Adrenal gland (tissue), 12 donors: ENCODE results near the gene KCNIP3. TPM values are rescaled to one million over a fixed set of nuclear protein-coding genes. Genes with fewer than 3 reads are reported as not detected.

Experiments used
- DNase-seq, 7 donors: peaks; one replicate each; pipeline ENCODE4 v3.0.0-alpha.2; 2019 to 2020
- H3K27ac ChIP-seq, 5 donors: fragments of 200-600 bp; sonication (generic) in 4 of 5; 1 replicate in 3 of 5; 2 replicates in 2 of 5; pipeline versions ENCODE4 v1.5.1 to v1.8.0; 2016 to 2020; ENCODE audit warnings: mild to moderate bottlenecking in 1 of 5
- H3K27me3 ChIP-seq: fragments of 200-600 bp; 2 replicates; pipeline ENCODE4 v1.8.0; 2021
- H3K36me3 ChIP-seq, 2 donors: fragments of 200-600 bp; replicated peaks in 1 of 2; 1 replicate in 1 of 2; 2 replicates in 1 of 2; pipeline versions ENCODE4 v1.5.1 to v1.8.0; 2018 to 2022
- H3K4me1 ChIP-seq, 2 donors: fragments of 200-600 bp; replicated peaks in 1 of 2; 1 replicate in 1 of 2; 2 replicates in 1 of 2; pipeline versions ENCODE4 v1.5.1 to v1.8.0; 2018 to 2021
- H3K4me3 ChIP-seq, 4 donors: fragments of 200-600 bp; sonication (generic) in 3 of 4; one replicate each; pipeline ENCODE4 v1.5.1; 2016 to 2018
- H3K9me3 ChIP-seq, 3 donors: fragments of 200-600 bp; sonication (generic) in 1 of 3; replicated peaks in 1 of 3; 1 replicate in 2 of 3; 2 replicates in 1 of 3; pipeline versions ENCODE4 v1.5.1 to v1.8.0; 2016 to 2021
- POLR2A ChIP-seq, 2 donors: fragments of 450-650 bp; IDR thresholded peaks; one replicate each; pipeline ENCODE4 v1.6.1; 2017; ENCODE audit warnings: antibody characterized with exemption in 2 of 2, mild to moderate bottlenecking in 2 of 2, moderate library complexity in 1 of 2
- WGBS, 4 donors: extraction: QIAGEN DNeasy Blood & Tissue Kit in 2 of 4; methylation state at CpG; one replicate each; pipeline versions ENCODE4 v1.1.5 to v1.1.7; 2013 to 2017; 5-methylcytosine and 5-hydroxymethylcytosine counted together
- intact Hi-C, 2 donors: fragments of 100-400 bp; cut with DNase I; formaldehyde crosslinking; loops; one replicate each; pipeline versions ENCODE4 v1.14.1 to v1.15.0; 2022 to 2023
- polyA plus RNA-seq, 3 donors: library from polyadenylated mRNA; stranded (reverse); fragments of 200-250 nt in 2 of 3; fragments of 350-450 nt in 1 of 3; fragmentation: Illumina TruSeq in 1 of 3; extraction: RNeasy Lipid Tissue Mini Kit (QIAGEN cat#74804) in 1 of 3; gene quantifications; one replicate each; pipeline ENCODE4 v1.2.3, GENCODE V29; 2013 to 2014
- total RNA-seq, 9 donors: library from RNA; depleted of rRNA in 4 of 9; stranded (reverse); fragments of >200 nt in 4 of 9; fragments of 120-200 nt in 1 of 9; fragmentation: NEBNext Ultra II Directional in 1 of 9; extraction: Animal tissue kit (Norgen Biotek cat#: 25700) in 1 of 9; gene quantifications; one replicate each; pipeline versions ENCODE4 v1.1.0 to v1.2.4, GENCODE V29; 2013 to 2023
- TF ChIP-seq, protein P1 (sequence below), 6 experiments: fragments of 450-650 bp in 4 of 6; fragments of 200-600 bp in 2 of 6; sonication (generic) in 1 of 6; IDR thresholded peaks; 1 replicate in 5 of 6; 2 replicates in 1 of 6; pipeline versions ENCODE4 v1.5.1 to v1.8.0; 2016 to 2021; ENCODE audit warnings: antibody characterized with exemption in 6 of 6, mild to moderate bottlenecking in 2 of 6, moderate library complexity in 1 of 6
- donor health status: healthy with polysubstance abuse.
- donor health status: Bipolar disorder and iron deficiency.
- donor health status: DM: yes; HTN: yes; CAD: no.
- donor health status: DM: no; HTN: no; CAD: no.
- donor health status: DM: no; HTN: no; CAD: no.
- donor health status: DM: yes; HTN: yes; CAD: no.

KCNIP3 gene
- total and polyA plus RNA-seq, 12 donors, result 0.54 to 6.3 (median 1.7) TPM

DNA sequence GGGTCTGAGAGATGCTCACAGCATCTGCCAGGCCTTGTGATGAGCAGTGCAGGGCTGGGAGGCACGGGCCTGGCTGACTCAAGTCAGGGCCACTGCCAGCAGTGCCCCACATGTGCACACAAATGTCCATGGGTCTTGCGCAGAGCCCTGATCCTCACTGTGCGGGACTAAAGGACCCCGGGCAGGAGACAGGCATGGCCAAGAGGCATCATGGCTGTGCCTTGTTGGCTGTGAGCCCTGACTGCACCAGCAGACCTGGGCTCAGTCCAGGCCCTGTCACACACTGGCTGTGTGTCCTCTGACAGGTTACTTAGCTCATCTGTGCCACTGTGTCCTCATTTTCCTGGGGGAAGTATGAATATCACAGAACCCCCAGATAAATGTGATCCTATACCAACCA is 4.0 kb downstream of the KCNIP3 start:
- H3K27ac ChIP-seq, result no peak overlapping the region
- WGBS, 4 donors, result 60 to 85% (median 80%) methylated on average over 1 to 4 of the region's 4 CpGs
- intact Hi-C loops, result no loop called here
- no peaks in the 10 kb centered on the region for H3K27me3 ChIP-seq
- no peak overlapping the region for H3K4me3 ChIP-seq
- no peaks in the 10 kb centered on the region for H3K4me1 ChIP-seq
- H3K36me3 ChIP-seq, result no peaks in the 10 kb centered on the region
- H3K9me3 ChIP-seq, result no peaks in the 10 kb centered on the region
- DNase-seq, result no peak
- TF ChIP-seq, protein P1, sequence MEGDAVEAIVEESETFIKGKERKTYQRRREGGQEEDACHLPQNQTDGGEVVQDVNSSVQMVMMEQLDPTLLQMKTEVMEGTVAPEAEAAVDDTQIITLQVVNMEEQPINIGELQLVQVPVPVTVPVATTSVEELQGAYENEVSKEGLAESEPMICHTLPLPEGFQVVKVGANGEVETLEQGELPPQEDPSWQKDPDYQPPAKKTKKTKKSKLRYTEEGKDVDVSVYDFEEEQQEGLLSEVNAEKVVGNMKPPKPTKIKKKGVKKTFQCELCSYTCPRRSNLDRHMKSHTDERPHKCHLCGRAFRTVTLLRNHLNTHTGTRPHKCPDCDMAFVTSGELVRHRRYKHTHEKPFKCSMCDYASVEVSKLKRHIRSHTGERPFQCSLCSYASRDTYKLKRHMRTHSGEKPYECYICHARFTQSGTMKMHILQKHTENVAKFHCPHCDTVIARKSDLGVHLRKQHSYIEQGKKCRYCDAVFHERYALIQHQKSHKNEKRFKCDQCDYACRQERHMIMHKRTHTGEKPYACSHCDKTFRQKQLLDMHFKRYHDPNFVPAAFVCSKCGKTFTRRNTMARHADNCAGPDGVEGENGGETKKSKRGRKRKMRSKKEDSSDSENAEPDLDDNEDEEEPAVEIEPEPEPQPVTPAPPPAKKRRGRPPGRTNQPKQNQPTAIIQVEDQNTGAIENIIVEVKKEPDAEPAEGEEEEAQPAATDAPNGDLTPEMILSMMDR (IDR thresholded peaks at IDR 0.05), result no peak

DNA sequence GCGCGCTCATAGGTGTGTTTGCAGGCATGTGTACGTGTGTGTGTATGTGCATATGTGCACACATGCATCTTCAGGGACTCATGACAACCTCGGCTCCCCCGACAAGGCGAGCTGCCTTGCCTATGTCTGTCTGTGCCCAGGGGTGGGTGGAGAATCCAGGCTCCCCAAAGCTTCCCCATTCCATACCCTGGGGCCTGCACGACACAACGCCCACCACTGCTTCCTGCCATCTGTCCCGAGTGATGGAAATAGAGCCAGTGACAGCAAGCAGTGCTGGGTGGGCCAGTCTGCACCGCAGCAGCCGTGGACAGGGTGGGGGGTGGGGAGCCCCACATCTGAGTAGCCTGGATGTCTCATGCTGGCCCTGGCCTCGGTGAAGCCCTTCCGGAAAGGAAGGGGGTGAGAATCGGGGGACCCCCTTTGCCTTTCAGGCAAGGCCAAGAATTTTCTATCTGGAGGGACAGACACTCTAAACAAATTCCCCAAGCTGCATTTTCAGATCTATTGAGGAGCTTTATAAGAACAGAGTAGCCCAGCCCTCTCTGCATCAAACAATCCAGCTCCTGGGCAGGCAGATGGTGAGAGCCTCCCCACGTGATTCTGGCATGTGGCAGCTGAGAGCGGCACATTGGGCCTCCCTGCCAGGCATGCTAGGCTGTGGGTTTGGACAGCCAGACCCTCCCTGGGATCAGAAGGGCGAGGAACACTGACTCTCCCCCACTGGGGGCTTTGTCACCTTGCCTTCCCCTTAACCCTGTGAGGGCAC is 4.9 kb downstream of the KCNIP3 start:
- H3K27ac ChIP-seq, result no peak overlapping the region
- no peak for DNase-seq
- no peak overlapping the region for H3K4me3 ChIP-seq
- TF ChIP-seq, protein P1 (IDR thresholded peaks at IDR 0.05), result no peak
- no peak for TF ChIP-seq POLR2A (IDR thresholded peaks at IDR 0.05)
- no peaks in the 10 kb centered on the region for H3K36me3 ChIP-seq
- intact Hi-C loops, result no loop called here
- H3K4me1 ChIP-seq, result no peaks in the 10 kb centered on the region
- 62 to 72% (median 70%) methylated on average over 6 to 17 of the region's 17 CpGs for WGBS, 4 donors
- no peaks in the 10 kb centered on the region for H3K27me3 ChIP-seq
- H3K9me3 ChIP-seq, result no peaks in the 10 kb centered on the region

- H3K27me3 ChIP-seq, result no peaks in the 10 kb centered on the region
- no peak overlapping the region for H3K4me3 ChIP-seq
- no peak overlapping the region for H3K27ac ChIP-seq
- no peak for DNase-seq
- TF ChIP-seq, protein P1 (IDR thresholded peaks at IDR 0.05), result no peak
- TF ChIP-seq POLR2A (IDR thresholded peaks at IDR 0.05), result no peak
- no peaks in the 10 kb centered on the region for H3K9me3 ChIP-seq
- intact Hi-C loops, result no loop called here
- H3K36me3 ChIP-seq, result no peaks in the 10 kb centered on the region
- no peaks in the 10 kb centered on the region for H3K4me1 ChIP-seq
- WGBS, 4 donors, result 76 to 82% (median 79%) methylated on average over 13 to 19 of the region's 19 CpGs
These were observed 6.2 kb downstream of the KCNIP3 start for GRCh38 chr2:95303191-95303919.

DNA sequence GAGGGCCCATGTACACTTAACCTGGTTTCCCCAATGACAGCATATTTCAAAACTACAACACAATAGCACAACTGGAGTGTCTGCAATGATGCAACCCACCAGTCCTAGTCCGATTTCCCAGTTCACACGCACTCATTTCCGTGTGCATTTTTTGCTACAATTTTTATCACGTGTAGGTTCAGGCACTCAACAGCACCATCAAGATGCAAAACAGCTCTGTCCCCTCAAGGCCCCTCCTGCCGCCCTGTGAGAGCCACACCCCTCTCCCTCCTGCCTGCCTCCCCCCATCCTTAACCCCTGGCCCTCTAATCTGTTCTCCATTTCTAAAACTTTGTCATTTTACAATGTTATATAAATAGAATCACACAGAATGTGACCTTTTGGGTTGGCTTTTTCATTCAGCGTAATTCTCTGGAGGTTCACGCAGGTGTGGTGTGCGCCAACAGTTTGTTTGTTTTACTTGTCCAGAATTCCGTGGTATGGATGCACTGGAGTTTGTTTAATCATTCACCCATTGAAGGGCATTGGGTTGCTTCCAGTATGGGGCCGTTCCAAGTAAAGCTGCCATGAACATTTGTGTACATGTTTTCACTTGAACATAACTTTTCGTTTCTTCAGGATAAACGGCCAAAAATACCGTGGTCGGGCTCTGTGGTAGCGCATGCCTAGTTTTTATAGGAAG is 8.4 kb downstream of the KCNIP3 start:
- no peak for DNase-seq
- intact Hi-C loops, result no loop called here
- Histone ChIP-seq H3K4me1 (no peaks in the 10 kb centered on the region), H3K36me3 (no peaks in the 10 kb centered on the region), H3K27me3 (no peaks in the 10 kb centered on the region), H3K4me3 (no peak overlapping the region), H3K27ac (no peak overlapping the region), H3K9me3 (no peaks in the 10 kb centered on the region)
- TF ChIP-seq, protein P1 (IDR thresholded peaks at IDR 0.05), result no peak
- TF ChIP-seq POLR2A (IDR thresholded peaks at IDR 0.05), result no peak
- 76 to 79% (median 78%) methylated on average over 15 of the region's 15 CpGs for WGBS, 4 donors
